Measurements from ENCODE around the gene LRRC4C.

Gene LRRC4C

DNA sequence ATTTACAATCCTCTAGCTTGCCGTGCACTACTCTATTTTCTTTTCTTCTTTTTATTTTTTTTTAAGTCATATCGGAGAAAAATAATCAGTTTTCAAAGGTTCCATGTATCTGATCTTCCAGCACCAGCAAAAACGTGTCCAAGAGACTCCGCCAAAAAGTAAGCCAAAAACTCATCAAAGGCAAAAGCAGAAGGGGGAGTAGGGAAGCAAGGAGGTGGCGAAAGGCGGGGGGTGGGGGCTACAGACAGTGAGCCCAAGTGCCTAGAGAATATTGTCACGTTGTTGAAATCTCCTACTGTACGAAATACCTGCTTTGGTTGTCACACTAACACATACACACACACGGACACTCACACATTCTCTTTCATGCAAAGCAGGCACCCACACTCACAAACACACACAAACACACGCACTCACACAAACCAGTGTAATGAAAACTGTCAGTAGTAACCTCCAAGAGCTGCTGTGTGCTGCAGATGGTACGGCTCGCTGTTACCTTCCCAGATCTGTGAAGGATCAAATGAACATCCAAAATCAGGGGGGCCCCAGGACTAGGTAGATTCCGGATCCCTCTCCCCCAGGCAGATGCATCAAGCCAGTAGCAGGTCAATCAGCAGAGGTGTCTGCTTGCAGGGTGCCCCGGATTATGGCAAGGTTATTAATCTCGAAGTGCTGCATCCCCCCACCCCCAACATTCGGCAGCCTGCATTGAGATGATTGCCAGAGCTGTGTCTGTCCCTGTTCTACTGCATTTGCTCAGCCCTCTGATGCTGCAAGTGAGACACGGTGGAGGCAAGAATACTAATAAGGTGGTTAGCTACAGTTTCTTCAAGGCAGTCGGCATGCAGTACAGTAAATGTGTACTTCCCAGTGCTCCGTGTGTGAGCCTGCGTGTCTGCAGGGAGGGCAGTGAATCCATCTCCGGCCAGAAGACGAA is at the start of gene LRRC4C:
Gene LRRC4C, minus strand, starts transcription at position 188 of the 937 bp plus-strand sequence.
- DNase-seq (ENCODE audit: low read depth in 2 of 2) = no peak

DNA sequence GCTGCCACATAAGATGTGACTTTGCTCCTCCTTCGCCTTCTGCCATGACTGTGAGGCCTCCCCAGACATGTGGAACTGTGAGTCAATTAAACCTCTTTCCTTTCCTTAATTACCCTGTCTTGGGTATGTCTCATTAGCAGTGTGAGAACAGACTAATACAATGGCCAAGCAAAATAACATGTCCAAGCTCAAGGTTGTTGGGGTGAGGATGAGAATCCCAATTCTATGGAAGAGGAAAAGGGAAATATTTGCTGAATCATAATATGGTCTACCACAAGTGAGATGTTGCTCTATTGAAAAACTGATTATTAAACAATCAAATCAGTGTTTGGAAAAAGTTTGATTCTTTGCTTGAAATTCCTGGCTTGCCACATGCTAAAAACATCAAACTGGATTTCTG is 48.7 kb upstream of the LRRC4C start:
- DNase-seq (ENCODE audit: low read depth in 2 of 2) = no peak

DNA sequence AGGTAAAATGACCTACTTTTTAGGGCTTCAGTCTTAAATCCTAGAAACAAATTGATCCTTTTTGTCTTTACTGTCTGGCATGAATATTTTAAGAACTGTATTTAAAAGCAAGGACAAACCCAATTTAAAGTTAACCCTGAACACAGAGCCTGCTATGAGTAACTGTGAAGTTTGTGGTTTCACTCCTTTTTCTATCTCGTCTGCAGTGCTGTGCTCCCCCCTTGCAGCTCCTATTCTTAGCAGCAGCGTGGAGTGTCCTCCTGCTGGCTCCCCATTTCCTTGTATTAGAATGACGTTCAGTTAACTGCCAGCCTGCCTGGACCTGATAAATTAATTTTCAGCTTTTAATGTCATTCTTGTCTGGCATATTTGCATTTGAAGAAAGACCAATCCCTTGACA is 40.0 kb upstream of the LRRC4C start:
- no peak for DNase-seq (ENCODE audit: low read depth in 2 of 2)

DNA sequence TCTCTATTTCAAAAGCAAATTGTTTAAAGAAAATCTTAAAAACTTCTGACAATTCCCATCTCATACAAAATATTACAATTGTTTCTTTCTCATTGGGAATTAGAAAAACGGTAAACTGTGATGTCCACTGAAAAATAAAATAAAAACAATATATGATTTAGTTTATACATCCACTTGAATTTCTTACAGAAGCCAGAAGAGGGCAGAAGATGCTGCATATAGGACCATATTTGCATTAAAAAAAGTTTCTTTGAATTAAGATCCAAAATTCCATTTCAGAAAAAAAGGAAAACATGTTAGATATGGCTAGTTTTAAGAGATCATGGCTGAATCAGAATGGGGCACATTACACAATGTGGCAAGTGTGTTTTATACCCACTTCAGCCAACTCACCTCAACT is 39.3 kb upstream of the LRRC4C start:
- DNase-seq (ENCODE audit: low read depth in 2 of 2) = no peak

DNA sequence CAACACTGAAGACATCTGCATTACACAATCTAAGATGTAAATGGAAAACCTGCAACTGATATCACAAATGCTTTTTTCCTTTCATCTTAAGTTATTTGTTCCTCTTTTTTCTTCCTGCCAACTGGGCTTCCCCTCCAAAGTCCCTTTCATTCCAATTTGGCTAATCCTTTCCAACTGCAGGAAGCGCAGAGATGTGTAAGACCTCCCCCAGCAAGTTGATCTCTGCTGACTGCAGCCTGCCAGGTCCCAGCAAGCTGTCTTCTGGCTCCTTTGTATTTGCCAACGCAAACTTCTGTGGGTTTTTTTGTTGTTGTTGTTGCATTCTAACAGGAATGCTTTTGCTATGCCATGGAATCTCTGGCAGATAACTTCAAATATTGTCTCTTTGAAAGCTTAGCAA is 38.5 kb upstream of the LRRC4C start:
- no peak for DNase-seq (ENCODE audit: low read depth in 2 of 2)

DNA sequence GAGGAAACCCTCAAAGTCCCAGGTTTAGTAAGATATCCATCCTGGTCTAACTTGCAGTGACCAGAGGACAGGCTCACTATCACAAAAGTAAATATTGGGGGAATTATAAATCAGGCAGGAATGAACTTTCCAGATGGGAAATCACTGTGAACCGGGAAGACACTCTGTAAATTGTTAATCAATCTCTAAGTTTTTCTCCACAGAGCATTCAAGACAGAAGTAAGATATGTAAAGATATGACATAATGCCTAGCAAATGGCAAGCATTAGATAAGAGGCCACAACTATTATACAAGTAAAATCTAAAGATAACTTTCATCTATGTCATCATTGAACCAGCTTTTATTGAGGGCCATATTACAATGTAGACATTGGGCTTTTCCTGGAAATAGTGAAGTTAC is 35.3 kb upstream of the LRRC4C start:
- no peak for DNase-seq (ENCODE audit: low read depth in 2 of 2)

DNA sequence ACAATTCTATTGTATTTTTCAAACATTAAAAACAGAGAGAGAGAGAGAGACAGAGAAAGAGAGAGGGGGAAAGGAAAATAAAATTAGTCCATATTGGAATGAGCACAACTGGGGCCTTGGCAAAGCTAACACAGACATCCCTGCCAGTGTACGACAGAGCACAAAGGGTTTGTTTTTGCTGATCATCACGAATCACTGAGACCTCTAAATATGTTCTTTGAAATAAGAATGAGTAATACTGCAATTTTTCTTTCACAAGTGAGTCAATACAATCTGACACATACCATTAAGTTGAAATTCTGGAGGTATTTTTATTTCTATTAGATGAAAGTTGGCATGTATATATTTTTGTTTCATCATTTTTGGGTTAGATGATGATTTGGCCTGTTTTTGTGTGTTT is 27.0 kb upstream of the LRRC4C start:
- DNase-seq (ENCODE audit: low read depth in 2 of 2) = no peak

DNA sequence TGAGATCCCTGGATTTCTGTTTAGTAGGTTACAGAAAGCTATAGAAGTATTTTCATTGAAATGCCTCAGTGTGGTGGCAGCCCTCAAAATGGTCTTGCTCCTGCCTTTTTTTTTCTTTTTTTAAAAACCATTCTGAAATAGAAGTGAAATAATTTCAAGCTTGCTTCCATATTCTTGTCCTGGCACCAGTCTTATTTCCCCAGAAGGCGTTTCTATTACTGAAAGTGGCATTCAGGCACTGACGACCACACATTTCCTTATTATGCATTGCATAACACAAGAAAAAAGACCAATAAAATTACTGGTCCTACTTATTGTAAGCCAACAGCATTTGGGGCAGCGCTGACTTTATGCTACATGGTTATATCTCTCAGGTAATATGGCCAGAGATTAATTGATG is 24.5 kb upstream of the LRRC4C start:
- DNase-seq (ENCODE audit: low read depth in 2 of 2) = no peak

DNA sequence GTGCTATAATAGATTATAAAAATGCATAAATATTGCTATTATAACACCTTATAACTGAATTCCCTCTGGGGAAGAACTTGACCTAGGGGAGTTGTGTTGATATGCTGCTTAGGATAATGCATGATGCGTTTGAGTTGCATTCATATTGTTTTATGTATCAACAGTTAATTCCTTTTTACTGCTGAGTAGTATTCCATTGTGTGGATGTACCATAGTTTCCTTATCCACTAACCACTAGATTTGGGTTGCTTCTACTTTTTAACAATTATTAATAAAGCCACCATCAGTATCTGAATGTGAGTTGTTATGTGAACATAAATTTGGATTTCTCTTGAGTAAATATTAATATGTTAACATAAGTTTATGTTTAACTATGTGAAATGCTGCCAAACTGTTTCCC is 19.7 kb upstream of the LRRC4C start:
- DNase-seq (ENCODE audit: low read depth in 2 of 2) = no peak

DNA sequence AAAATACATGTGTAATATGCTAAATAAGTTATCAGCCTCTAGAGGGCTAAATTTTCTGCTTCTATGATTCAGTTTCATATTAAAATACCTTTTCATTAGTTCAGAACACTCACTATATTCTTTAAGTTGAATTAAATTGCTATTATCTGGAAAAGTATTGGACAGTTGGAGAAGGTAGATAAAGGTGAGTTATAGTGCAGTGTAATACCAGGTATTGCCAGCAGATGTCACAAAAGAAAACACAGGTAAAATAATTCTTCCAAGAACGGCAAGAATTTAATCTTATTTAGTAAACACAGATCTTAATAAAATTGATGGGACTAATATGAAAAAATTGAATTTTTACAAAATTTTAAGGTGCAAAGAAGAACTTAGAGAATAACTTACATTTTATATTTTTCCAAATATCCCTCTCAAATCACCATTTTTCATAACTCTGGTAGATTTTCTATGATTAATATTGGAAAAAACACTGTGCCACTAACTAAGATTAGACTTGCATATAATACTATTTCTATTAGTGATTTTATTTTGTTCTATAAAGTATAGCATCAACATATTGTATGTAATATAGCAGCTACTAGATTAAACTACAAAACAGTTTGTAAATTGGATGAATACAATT is 1.7 kb upstream of the LRRC4C start:
- DNase-seq (ENCODE audit: low read depth in 2 of 2) = no peak

DNA sequence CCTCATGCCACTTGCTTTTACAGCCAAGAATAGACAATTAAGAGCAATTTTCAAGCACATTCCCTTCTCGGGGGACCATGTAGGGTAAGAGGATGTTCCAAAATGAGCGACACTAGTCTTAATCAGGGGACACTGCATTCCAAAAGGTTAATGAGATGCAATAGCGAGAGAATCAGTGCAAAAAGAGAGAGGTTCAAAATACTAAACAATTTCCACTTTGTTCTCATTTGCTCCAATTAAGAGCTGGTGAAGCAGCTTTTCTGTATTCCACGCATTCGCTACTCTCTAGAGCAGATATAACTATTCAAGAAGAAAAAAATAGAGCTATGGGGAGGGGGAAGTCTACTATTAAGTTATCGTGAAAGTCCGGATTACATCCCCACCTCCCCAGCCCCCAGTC is 811 bp downstream of the LRRC4C start:
- DNase-seq (ENCODE audit: low read depth in 2 of 2) = no peak

DNA sequence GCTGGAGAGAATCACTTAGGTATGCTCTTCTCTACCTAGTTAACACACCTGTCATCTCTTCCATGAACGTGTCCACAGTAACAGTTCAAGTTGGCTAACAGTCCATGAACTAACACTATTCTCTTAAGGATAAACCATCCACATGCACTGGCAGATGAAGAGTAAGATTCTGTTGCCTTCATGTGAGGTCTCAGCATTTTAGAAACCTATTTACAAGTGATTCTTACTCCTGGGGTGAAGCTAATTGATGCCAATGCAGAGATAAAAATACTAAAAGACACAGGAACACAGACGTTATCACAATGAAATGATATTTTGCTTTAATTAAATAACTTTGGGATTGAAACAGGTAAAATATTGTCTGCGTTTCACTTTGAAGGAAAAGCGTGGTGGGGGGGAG is 1.3 kb downstream of the LRRC4C start:
- no peak for DNase-seq (ENCODE audit: low read depth in 2 of 2)

DNA sequence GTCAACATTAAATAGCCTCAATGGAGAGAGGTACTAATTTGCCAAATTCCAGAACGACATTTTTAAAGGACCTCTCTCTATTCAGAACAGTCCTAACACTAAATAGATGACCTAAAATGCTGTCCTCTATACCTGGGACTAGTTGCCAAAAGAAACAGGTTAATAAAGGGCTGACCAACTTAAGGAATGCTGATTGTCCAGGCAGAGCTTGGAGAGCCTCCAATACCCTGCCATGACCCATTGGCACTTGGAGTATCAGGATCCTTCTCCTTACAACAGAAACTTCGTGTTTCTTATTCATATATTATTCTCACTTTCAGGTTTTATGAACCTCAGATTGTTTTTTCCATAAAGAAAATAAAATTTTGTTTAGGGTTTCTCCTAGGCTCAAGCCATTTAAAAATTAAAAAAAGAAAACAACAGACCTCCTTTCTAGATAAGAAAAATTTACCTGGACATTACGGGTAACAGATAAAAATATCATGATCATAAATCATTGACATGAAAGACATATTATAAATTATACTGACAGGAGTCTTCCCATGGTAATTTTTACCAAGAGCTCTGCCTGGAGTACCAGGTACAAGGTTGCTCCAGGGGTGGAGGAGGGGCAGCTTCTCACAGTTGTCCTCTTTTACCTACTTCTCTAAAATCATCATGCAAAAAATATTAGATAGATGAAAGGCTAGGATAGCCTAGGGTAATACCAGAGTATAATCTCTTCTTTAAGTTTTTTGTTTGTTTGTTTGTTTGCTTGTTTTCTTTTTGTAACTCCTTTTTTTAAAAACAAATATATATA is 2.0 kb downstream of the LRRC4C start:
- DNase-seq (ENCODE audit: low read depth in 2 of 2) = no peak

DNA sequence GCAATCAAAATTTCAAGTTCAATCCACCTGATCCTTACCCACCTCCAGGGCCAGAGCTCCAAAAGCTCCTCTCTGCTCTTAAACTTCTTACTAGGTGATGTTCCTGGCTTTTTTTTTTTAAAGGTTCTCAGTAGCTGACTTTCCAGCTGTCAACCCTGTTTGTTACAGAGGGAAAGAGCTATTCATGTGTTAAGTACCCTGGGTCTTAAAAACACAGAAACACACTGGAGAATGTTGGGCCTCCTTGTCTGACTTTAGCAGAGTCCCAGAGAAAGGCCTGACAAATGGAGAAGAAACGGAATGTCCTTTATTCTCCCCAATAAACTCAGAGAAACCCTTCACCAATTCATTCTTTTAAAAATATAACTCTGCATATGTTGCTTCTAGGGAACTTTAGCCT is 3.2 kb downstream of the LRRC4C start:
- no peak for DNase-seq (ENCODE audit: low read depth in 2 of 2)

DNA sequence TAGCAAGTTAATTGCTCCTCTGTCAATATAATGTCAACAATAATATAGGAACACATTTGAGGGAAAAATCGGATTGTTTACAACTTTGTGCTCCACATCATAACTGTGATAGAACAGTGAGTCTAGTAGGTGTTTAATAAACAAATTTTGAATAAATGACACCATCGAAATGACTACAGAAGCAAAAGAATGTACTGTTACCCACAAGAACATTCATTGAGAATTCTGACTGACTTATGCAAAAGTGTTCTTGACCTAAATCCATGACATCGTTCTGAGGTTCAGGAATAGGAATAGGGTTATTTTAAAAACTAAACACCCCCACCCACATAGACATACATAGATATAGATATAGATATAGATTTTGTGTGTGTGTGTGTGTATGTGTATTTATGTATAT is 8.4 kb downstream of the LRRC4C start:
- DNase-seq (ENCODE audit: low read depth in 2 of 2) = no peak

DNA sequence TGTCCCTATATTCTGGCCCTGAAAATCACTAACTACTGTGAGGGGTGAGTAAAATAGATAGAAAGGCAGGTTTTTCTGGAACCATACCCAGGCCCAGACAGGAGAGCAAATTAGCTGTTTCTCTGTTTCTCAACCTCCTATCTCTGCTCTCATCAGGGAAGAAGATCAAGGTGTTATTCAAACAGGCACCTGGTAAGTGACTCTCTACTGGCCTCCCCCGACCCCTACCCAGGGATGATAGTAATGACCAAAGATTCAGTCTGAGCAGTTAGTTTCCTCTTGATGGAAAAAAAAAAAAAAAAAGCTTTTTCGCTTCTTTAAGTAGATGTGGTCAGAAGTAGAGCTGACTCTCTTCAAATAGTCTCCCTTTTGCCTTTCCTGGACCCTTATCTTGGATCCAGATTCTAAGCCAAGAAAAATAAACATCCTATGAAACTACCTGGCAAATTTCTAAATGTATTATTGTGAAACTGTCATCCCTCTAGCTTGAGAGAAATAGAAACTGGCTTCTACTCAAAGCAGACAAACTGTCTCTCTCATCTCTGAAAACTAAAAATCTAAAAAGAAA is 9.9 kb downstream of the LRRC4C start:
- no peak for DNase-seq (ENCODE audit: low read depth in 2 of 2)

DNA sequence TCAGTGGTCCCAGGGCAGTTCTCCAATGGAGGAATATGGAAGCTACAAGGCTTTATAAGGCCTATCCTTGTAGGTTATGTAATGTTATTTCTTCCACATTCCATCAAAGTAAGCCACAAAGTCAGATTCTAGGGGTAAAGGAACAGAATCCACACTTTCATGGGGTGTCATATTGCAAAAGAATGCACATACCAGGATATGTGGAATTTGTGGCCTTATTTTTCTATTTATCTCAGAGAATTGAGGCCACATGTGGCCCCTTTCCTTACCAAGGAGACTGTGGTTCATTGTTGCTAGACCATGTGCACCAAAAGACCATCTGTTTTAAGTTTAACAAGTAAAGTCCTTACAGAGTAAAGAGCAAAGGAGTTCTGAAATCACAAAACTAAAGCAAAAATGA is 12.9 kb downstream of the LRRC4C start:
- DNase-seq (ENCODE audit: low read depth in 2 of 2) = no peak

DNA sequence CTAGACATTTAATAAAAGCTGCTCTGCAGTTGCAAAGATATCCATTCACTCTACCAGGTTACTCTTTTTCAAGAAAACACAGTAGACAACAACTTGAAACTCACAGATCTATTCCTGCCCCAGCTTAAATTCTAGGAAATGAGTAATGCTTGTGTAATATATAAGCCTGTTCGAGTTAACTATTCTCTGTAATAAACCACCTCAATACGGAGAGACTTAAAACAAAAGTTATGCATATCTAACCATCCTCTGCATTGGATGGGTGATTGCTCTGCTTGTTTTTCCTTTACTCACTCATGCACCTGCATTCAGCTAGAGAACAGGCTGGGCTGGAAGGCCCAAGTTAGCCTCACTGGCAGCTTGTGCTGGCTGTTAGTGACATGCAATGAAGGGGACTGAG is 13.3 kb downstream of the LRRC4C start:
- no peak for DNase-seq (ENCODE audit: low read depth in 2 of 2)

DNA sequence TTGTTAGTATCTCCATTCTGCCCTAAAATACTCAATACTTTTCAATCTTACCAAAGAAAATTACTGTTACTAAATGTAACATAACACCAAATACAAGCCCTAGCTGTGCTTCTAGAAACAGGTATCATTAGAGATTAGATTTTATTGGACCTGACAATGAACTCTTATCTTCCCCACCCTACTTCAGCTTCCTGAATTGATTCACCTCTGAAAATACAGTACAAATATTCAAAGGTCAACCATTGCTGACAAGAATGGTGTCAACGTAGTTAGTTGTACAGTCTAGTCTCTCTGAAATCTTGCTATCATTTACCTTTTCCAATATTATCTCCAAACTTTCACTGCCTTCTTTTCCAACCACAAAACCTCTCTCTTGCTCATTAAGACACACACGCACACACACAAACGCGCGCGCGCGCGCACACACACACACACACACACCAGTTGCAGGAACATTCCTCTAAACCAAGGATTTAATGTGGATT is 22.4 kb downstream of the LRRC4C start:
- DNase-seq (ENCODE audit: low read depth in 2 of 2) = no peak

DNA sequence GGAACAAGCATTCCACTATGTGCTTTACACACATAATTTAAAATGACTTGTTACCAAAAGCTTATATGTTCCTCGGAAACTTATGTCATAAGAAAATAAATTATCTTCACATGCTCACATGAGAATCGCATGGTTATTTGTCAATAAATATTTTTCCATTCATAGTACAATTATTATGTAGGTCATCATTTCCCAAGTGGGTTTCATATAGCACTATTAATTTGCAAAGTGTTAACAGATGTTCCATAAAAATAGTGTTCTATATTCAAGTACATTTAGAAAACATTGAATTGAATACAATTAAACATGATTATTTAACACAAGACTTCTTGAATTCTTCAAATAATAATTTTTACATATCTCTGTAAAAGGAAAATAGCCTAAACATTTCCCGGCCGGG is 23.9 kb downstream of the LRRC4C start:
- DNase-seq (ENCODE audit: low read depth in 2 of 2) = no peak

DNA sequence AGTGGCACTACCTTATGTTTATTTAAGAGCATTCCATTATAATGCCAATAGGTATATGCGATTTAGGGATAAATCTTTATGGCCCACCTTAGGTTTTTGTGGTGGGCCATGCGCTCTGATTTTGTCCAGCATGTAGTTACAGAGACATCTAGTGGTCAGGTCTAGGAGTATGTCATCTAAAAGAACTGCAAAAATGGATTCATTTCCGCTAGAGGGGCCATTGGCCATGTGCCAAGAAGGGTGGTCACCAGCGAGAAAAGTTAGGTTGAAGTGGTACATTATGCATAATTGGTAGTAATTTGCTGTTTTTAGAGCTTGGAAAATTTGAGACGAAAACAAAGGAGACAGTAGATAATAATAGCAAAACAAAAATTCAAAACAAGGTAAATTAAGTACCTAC is 27.7 kb downstream of the LRRC4C start:
- DNase-seq (ENCODE audit: low read depth in 2 of 2) = no peak

DNA sequence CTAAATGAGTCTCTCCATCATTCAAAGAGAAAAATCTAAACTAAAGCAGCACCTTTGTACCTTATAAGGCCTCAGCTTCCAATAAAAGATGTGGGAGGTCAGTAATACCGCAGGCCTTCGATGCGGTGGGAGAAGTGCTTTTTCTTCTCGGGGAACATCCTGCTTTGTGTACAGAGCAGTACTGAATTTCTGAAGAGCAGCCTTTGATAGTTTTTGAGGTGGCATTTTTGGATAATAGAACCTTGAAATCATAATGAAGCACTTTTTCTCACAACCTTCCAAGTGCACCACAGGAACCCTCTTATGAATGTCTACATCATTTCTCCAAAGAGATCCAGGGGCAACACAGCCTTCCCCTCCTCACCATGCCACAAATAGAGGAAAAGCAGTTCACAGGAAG is 39.6 kb downstream of the LRRC4C start:
- no peak for DNase-seq (ENCODE audit: low read depth in 2 of 2)

Data from stimulated activated CD8-positive, alpha-beta memory T cell treated with anti-CD3 and anti-CD28 coated beads, Interleukin-2, amount 100 ng/mL, for 1 hour (primary cell).